HCT116 (cell line): Measurements from ENCODE around the gene WASL. TPM values are rescaled to one million over a fixed set of nuclear protein-coding genes. Genes with fewer than 3 reads are reported as not detected.
"Not testable (repeated sequence)": the region's sequence is repeated elsewhere in the genome, so short reads cannot be mapped to it uniquely, and the experiment has no call there.

Source experiments
- ATAC-seq: fragments of 200-7000 bp; cut with Tn5 transposase; 2 replicates; pipeline ENCODE4 v1.9.1; 2020; ENCODE audit warnings: mild to moderate bottlenecking, moderate library complexity
- BruUV-seq: library from RNA; stranded (reverse); fragments of 400-500 nt; replicated peaks from 2 replicates; lab custom pipeline; 2021; lab: Mats Ljungman, UMichigan
- CTCF ChIA-PET: fragments of 300-600 bp; sonication (Branson Sonifier 250); formaldehyde crosslinking; loops from one replicate; lab custom pipeline; 2021; ENCODE audit warnings: antibody characterized with exemption; lab: Charles Lee
- POLR2A ChIA-PET: fragments of 300-600, 350-600 bp; sonication (Branson Sonifier 250); formaldehyde crosslinking; loops from one replicate; lab custom pipeline; 2021; ENCODE audit warnings: antibody characterized with exemption; lab: Charles Lee
- RAD21 ChIA-PET, 2 experiments: fragments of 300-600 bp; sonication (Branson Sonifier 250); formaldehyde crosslinking; loops; one replicate each; lab custom pipeline; 2023; ENCODE audit warnings: low total read pairs in 2 of 2; ENCODE audit not compliant: uncharacterized antibody in 2 of 2, unreplicated experiment in 2 of 2, low non-redundant PET in 1 of 2; lab: Charles Lee
- DNase-seq: peaks from one replicate; pipeline ENCODE4 v3.0.0-alpha.2; 2010; ENCODE audit warnings: low read depth, low spot score
- H2AFZ ChIP-seq: fragments of 200-600 bp; shearing (Covaris generic), sonication (generic); 2 replicates; pipeline ENCODE4 v1.6.1; 2017; ENCODE audit warnings: low read depth, mixed run types, mixed read lengths, antibody characterized with exemption, low read length; ENCODE audit not compliant: poor library complexity, severe bottlenecking
- H3K27ac ChIP-seq: 2 replicates; pipeline ENCODE4 v1.5.1; 2012; ENCODE audit warnings: low read depth, low read length
- H3K27me3 ChIP-seq: fragments of 200-600 bp; sonication (generic); 2 replicates; pipeline ENCODE4 v1.6.1; 2016; ENCODE audit warnings: mixed run types, low read length, mixed read lengths; ENCODE audit not compliant: insufficient read depth
- H3K36me3 ChIP-seq, 2 experiments: fragments of 200-500 bp in 1 of 2; fragments of 200-600 bp in 1 of 2; sonication (Bioruptor generic) in 1 of 2; sonication (generic) in 1 of 2; 2 replicates each; pipeline versions ENCODE4 v1.5.1 to v1.6.1; 2014 to 2016; ENCODE audit warnings: low read length in 2 of 2, inconsistent platforms in 1 of 2, mixed read lengths in 1 of 2, mixed run types in 1 of 2; ENCODE audit not compliant: insufficient read depth in 2 of 2, control insufficient read depth in 1 of 2
- H3K4me1 ChIP-seq, 2 experiments: fragments of 200-600 bp in 1 of 2; sonication (generic) in 1 of 2; 2 replicates each; pipeline versions ENCODE4 v1.5.1 to v1.6.1; 2012 to 2017; ENCODE audit warnings: low read length in 2 of 2, inconsistent platforms in 1 of 2, mild to moderate bottlenecking in 1 of 2, mixed read lengths in 1 of 2, mixed run types in 1 of 2, moderate library complexity in 1 of 2; ENCODE audit not compliant: insufficient read depth in 2 of 2, control insufficient read depth in 1 of 2
- H3K4me2 ChIP-seq: fragments of 200-600 bp; sonication (generic); 2 replicates; pipeline ENCODE4 v1.6.1; 2017; ENCODE audit warnings: mixed run types, low read length, mixed read lengths
- H3K4me3 ChIP-seq, 2 experiments: fragments of 200-600 bp in 1 of 2; sonication (generic) in 1 of 2; replicated peaks in 1 of 2; 2 replicates each; pipeline ENCODE4 v1.5.1; 2011 to 2016; ENCODE audit warnings: low read length in 2 of 2, control low read depth in 1 of 2, low read depth in 1 of 2, mild to moderate bottlenecking in 1 of 2, mixed read lengths in 1 of 2, mixed run types in 1 of 2
- H3K79me2 ChIP-seq: fragments of 200-600 bp; sonication (generic); 2 replicates; pipeline ENCODE4 v1.6.1; 2017; ENCODE audit warnings: mild to moderate bottlenecking, mixed run types, low read length, moderate library complexity, mixed read lengths; ENCODE audit not compliant: insufficient read depth
- H3K9ac ChIP-seq: fragments of 200-600 bp; sonication (generic); 2 replicates; pipeline ENCODE4 v1.6.1; 2016; ENCODE audit warnings: low read length, mixed read lengths
- H3K9me2 ChIP-seq: fragments of 200-600 bp; sonication (generic), shearing (Covaris generic); 2 replicates; pipeline ENCODE4 v1.6.1; 2017; ENCODE audit warnings: mixed run types, mild to moderate bottlenecking, moderate library complexity; ENCODE audit not compliant: insufficient read depth
- H3K9me3 ChIP-seq, 2 experiments: fragments of 200-500 bp in 1 of 2; fragments of 200-600 bp in 1 of 2; sonication (Bioruptor generic) in 1 of 2; sonication (generic) in 1 of 2; 2 replicates each; pipeline ENCODE4 v1.6.1; 2014 to 2017; ENCODE audit warnings: low read length in 2 of 2, mixed read lengths in 2 of 2, inconsistent platforms in 1 of 2, low read depth in 1 of 2, mild to moderate bottlenecking in 1 of 2, mixed run types in 1 of 2, moderate library complexity in 1 of 2; ENCODE audit not compliant: control insufficient read depth in 1 of 2, insufficient read depth in 1 of 2
- H4K20me1 ChIP-seq: fragments of 200-600 bp; sonication (generic), shearing (Covaris generic); 2 replicates; pipeline ENCODE4 v1.6.1; 2017; ENCODE audit warnings: mixed run types, mild to moderate bottlenecking, moderate library complexity; ENCODE audit not compliant: insufficient read depth
- CBX3 ChIP-seq: IDR thresholded peaks from 2 replicates; pipeline ENCODE4 v1.6.1; 2012; ENCODE audit warnings: low read depth
- CEBPB ChIP-seq: IDR thresholded peaks from 2 replicates; pipeline ENCODE4 v1.6.1; 2012; ENCODE audit warnings: low read depth
- ELF1 ChIP-seq: IDR thresholded peaks from 2 replicates; pipeline ENCODE4 v1.6.1; 2012; ENCODE audit warnings: low read depth, borderline replicate concordance
- EZH2 ChIP-seq: fragments of 200-600 bp; sonication (generic); IDR thresholded peaks from 2 replicates; pipeline ENCODE4 v1.6.1; 2017; ENCODE audit warnings: antibody characterized with exemption, mixed run types
- EZH2phosphoT487 ChIP-seq: fragments of 200-600 bp; IDR thresholded peaks from 2 replicates; pipeline ENCODE4 v1.6.1; 2018; ENCODE audit warnings: antibody characterized with exemption, borderline replicate concordance
- FOSL1 ChIP-seq: IDR thresholded peaks from 2 replicates; pipeline ENCODE4 v1.6.1; 2012; ENCODE audit warnings: low read depth
- JUND ChIP-seq: IDR thresholded peaks from 2 replicates; pipeline ENCODE4 v1.6.1; 2012
- POLR2AphosphoS5 ChIP-seq: IDR thresholded peaks from 2 replicates; pipeline ENCODE4 v1.6.1; 2011; ENCODE audit warnings: mild to moderate bottlenecking, low read depth, low read length, moderate library complexity
- RAD21 ChIP-seq: IDR thresholded peaks from 2 replicates; pipeline ENCODE4 v1.6.1; 2012; ENCODE audit warnings: low read depth, mild to moderate bottlenecking
- SIN3A ChIP-seq: IDR thresholded peaks from 2 replicates; pipeline ENCODE4 v1.6.1; 2012; ENCODE audit warnings: low read depth
- SP1 ChIP-seq: IDR thresholded peaks from 2 replicates; pipeline ENCODE4 v1.6.1; 2012; ENCODE audit warnings: low read depth
- SRF ChIP-seq: IDR thresholded peaks from 2 replicates; pipeline ENCODE4 v1.6.1; 2012; ENCODE audit warnings: low read depth
- TCF7L2 ChIP-seq: IDR thresholded peaks from 2 replicates; pipeline ENCODE4 v1.7.0; 2011; ENCODE audit warnings: borderline replicate concordance, inconsistent platforms; ENCODE audit not compliant: insufficient read depth, insufficient read length; ENCODE audit errors: extremely low read depth
- ZFX ChIP-seq: fragments of 450-650 bp; IDR thresholded peaks from 2 replicates; pipeline ENCODE4 v1.6.1; 2017
- intact Hi-C: fragments of 100-400 bp; cut with micrococcal nuclease; formaldehyde crosslinking; loops from 2 replicates; pipeline ENCODE4 v1.10.0; 2022
- total RNA-seq: library from RNA; stranded (reverse); gene quantifications from one replicate; pipeline ENCODE4 v1.2.1, GENCODE V29; 2021; ENCODE audit not compliant: unreplicated experiment
- TF ChIP-seq, protein P1 (sequence below): IDR thresholded peaks from 2 replicates; pipeline ENCODE4 v1.6.1; 2012
- TF ChIP-seq, protein P2 (sequence below): IDR thresholded peaks from 2 replicates; pipeline ENCODE4 v1.6.1; 2012

The WASL gene
- total RNA-seq, 1 experiment from 2014 or later = 26.2 TPM

DNA sequence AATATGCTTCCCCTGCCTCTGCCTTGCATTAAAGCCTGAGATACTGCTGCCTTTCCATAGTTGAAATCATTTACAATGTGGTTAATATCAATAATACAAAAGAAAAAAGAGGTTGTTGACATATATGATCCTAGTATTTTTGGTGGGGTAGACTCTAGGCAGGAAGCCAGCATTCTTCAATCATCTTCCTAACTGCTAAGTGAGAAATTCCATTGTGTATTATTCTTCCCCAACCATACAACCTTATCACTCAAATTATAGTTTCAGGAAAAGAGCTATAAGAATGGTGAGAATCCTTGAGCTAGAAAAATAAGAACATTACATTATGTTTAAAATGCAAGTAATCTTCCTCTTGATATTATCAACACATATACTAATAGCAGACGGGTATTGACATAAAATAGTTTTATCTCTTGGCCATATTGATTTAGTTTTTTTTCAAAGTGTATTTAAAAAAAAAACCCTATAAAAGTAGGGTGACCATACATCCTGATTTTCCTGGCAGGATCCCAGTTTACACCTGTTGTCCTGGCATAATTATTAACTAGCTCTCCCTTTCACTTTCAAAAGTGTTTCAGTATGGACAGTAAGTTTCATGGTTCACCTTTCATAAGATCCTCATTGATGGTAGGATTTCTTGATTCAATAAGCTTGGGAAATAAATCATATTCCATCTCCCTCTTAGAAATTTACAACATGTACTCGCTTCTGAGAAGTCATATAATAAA lies 33.4 kb upstream of the WASL start:
- POLR2A ChIA-PET = no interaction called here
- BruUV-seq = no TSS peak
- DNase-seq = no peak

DNA sequence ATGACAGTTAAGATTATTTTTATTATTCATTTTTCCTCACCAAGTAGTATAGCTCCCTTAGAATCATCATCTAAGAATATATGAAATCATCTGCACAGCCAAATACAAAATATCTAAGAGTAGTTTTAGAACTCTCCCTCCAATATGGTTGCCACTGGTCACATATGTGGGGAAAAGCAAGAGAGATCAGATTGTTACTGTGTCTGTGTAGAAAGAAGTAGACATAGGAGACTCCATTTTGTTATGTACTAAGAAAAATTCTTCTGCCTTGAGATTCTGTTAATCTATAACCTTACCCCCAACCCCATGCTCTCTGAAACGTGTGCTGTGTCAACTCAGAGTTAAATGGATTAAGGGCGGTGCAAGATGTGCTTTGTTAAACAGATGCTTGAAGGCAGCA lies 31.7 kb upstream of the WASL start:
- H3K9ac ChIP-seq, H3K4me2 ChIP-seq, H3K36me3 ChIP-seq, DNase-seq, H3K9me2 ChIP-seq, H3K4me3 ChIP-seq, H3K79me2 ChIP-seq, H3K4me1 ChIP-seq, BruUV-seq, intact Hi-C loops, POLR2A ChIA-PET, H2AFZ ChIP-seq, H3K27ac ChIP-seq, H3K9me3 ChIP-seq, H3K27me3 ChIP-seq, H4K20me1 ChIP-seq, RAD21 ChIA-PET, ATAC-seq, CTCF ChIA-PET: not testable (repeated sequence)

More for the DNA sequence above, 33.4 kb upstream of the WASL start:
- H3K9ac ChIP-seq = no peak overlapping the region
- no peaks in the 10 kb centered on the region for H3K9me3 ChIP-seq
- H3K4me3 ChIP-seq = no peak overlapping the region
- intact Hi-C loops = no loop called here
- no peaks in the 10 kb centered on the region for H3K27me3 ChIP-seq
- H3K9me2 ChIP-seq = no peaks in the 10 kb centered on the region
- TF ChIP-seq, protein P1, sequence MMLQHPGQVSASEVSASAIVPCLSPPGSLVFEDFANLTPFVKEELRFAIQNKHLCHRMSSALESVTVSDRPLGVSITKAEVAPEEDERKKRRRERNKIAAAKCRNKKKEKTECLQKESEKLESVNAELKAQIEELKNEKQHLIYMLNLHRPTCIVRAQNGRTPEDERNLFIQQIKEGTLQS = no peak
- no peak for TF ChIP-seq SRF
- TF ChIP-seq SP1 = no peak
- no peak for TF ChIP-seq POLR2AphosphoS5
- no peak for TF ChIP-seq JUND
- TF ChIP-seq EZH2phosphoT487 = no peak
- no peak for TF ChIP-seq ELF1
- no peak for TF ChIP-seq TCF7L2
- TF ChIP-seq CBX3 = no peak
- TF ChIP-seq ZFX = no peak
- TF ChIP-seq RAD21 = no peak
- TF ChIP-seq FOSL1 = no peak
- TF ChIP-seq SIN3A = no peak
- TF ChIP-seq EZH2 = no peak
- TF ChIP-seq, protein P2, sequence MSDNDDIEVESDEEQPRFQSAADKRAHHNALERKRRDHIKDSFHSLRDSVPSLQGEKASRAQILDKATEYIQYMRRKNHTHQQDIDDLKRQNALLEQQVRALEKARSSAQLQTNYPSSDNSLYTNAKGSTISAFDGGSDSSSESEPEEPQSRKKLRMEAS = no peak
- no peak for TF ChIP-seq CEBPB
- no peak for ATAC-seq
- CTCF ChIA-PET = no interaction called here
- RAD21 ChIA-PET = no interaction called here
- no peaks in the 10 kb centered on the region for H4K20me1 ChIP-seq
- H3K79me2 ChIP-seq = no peaks in the 10 kb centered on the region
- no peak overlapping the region for H3K4me2 ChIP-seq
- no peak overlapping the region for H2AFZ ChIP-seq
- H3K4me1 ChIP-seq = no peaks in the 10 kb centered on the region
- no peaks in the 10 kb centered on the region for H3K36me3 ChIP-seq
- no peak overlapping the region for H3K27ac ChIP-seq
